Measurements from ENCODE around the gene PPP1R14C.

The PPP1R14C gene

GRCh38 chr6:150189122-150189521 is 46.3 kb downstream of the PPP1R14C start:
- DNase-seq = no peak

DNA sequence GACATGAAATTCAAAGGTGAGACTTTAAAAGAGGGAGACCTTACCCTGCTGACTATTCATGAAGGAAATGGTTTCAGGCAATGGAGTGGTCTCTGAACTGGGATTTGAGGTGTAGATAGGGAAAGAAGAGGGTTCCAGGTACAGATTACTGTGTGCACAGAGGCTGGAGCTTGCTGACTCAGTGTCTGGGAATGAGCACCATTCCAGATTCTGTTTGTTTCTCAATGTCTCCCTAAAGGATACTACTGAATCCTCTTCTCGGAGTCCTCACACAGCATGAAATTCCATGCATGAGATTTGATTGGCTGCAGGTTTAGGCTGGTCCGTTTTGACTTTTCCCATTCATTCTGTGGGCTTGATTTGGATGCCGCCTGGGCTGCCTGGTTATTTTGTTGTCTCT is 49.0 kb downstream of the PPP1R14C start:
- DNase-seq = no peak

GRCh38 chr6:150194195-150194594 is 51.4 kb downstream of the PPP1R14C start:
- no peak for DNase-seq

DNA sequence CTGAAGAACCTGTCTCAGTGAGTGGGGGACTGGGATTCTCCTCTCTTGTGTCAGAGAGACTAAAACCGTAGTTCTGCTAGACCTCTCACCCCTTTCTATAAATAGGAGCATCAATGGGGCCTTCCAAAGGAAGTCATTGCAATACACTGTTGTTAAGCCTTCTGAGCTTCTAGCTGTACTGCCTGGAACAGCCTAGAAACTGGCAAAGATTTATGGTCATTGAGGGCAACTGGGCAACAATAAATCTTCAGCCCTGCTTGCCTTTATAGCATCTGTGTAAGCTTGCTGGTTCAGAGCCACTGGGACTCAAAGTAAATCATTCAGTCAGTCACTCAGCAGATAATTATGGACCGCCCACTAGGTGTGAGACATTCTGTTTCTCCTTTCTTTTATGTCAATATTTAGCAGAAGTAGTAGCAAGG is 53.2 kb downstream of the PPP1R14C start:
- no peak for DNase-seq

DNA sequence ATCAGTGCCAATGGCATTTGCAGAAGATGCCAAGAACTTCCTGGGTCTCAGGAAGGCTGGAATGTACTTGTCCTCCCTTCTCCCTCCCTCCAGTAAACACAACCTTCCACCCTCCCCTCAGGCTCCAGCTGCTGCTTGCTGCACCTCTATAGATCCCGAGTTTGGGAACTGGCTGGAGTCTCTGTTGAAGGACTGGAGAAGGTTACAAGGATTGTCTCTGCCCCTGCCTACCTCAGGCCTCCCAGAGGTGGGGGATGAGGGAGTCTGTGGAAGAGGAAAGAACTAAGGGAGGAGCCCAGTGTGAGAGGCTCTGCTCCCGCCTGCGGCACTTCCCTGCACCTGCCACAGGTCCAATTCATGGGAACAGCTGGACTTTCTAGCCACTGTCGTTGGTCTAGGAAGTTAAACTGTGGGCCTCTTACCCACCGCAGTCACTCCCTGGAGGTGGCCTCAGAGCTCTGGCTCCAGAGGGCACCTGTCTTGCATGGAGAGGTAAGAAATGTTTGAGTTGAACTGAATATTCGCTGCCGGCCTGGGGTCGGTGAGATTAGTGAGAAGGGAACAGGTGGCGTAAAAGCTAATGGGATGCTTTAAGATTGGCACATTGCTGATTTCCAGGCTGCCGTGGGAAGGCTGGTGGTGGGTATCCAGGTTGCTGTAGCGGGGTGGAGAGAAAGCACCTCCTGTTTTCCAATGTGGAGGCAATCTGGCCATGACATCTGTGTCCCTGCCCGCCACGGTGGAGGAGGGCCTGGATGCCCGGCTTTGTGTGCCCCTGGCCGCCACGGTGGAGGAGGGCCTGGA is 54.3 kb downstream of the PPP1R14C start:
- DNase-seq = no peak

DNA sequence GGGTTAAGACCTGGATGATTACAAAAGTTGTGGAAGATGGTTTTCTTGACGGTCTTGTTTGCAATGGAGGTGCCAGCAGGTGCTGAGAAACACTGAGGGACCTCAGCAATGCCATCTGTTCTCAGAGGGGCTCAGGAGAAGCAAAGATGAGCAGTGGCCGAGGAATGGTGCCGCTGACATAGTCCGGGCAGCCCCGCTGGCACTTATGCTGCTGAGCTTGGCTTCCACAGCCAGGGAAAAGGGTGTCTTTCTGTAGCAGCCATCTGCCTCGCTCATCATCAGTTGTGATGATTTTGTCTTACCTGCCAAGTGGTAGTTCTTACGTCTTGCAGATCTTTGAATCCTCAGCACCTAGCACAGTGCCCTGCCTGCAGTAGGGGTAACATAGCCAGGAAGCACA is 55.7 kb downstream of the PPP1R14C start:
- DNase-seq = no peak

DNA sequence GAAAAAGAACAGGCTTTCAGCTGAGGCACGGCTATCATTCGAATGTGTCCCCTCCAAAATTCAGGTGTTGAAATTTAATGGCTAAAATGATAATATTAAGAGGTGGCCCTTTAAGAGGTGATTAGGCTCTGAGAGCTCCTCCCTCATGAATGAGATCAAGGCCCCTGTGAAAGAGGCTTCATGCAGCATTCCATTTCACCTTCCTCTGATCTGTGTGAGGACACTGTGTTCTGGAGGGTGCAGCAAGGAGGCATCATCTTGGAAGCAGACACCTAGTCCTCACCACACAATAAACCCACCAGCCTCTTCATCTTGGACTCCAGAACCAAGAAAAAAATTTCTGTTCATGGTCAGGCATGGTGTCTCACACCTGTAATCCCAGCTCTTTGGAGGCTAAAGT is 56.4 kb downstream of the PPP1R14C start:
- no peak for DNase-seq

- DNase-seq = no peak
Observed at GRCh38 chr6:150200428-150201100, 57.7 kb downstream of the PPP1R14C start.

DNA sequence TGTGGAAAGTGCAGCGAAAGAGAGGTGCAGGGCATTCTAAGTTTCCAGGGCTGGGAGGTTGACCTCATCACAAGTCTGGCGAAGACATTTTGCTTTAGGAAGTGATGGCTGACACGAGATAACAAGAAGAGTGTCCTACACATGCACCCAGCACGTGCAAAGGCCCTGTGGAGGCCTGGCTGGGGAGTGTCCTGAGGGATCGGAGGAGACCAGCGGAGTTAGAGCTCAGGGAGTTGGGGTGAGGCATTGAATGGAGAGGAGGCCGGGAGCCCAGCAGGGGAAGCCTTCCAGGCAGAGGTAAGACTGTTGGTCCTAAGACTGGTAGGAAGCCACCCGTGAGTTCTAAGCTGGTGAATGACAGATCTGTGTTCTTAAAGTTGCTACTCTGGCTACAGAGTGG is 58.4 kb downstream of the PPP1R14C start:
- DNase-seq = no peak

GRCh38 chr6:150201772-150202329 is 59.0 kb downstream of the PPP1R14C start:
- no peak for DNase-seq

GRCh38 chr6:150202404-150202803 is 59.6 kb downstream of the PPP1R14C start:
- no peak for DNase-seq

DNA sequence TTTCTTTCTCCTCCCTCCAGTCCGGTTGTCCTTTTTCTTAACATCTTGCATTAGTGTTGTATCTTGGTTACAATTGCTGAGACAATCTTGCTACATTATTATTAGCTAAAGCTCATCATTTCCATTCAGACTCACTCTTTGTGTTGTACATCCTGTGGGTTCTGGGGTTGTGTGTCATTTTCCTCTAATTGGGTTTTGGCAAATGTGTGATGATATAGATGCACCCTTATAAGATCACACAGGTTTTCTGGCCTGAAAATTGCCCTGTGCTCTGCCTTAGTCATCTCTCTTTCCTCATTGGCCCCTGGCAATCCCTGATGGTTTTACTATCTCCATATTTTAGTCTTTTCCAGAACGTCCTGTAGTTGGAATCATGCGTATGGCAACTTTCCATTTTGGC is 60.1 kb downstream of the PPP1R14C start:
- DNase-seq = no peak

GRCh38 chr6:150203378-150203777 is 60.5 kb downstream of the PPP1R14C start:
- no peak for DNase-seq

DNA sequence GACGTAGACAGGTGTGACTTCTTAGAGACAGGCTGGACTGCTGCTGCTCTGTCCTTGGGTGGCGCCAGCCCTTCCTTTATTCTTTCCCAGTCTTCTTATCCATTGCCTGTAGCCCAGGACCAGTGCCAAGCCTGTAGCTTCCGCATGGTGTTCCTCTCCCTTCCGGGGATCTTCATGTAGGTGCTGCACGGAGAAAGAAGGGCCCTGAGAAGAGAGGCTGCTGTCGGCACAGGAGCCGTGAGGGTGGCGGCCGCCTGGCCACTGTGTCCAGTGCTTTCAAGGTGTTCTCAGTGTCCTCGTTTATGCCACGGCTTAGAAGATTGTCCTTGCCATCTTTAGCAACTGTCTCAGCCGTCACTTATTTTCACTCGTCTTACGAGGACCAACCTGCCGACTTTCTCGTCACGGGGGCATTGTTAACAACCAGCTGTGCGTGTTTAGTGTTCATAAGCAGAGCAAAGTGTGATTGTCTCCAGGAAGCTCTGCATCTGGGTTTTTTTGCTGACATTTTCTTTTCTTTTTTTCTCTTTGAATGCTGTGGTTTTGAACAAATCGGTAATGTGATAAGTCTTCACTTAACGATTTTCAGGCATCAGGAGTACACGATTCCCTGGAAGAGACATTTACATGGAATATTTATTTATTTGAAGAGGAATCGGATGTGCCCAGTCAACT is 61.2 kb downstream of the PPP1R14C start:
- DNase-seq = no peak

DNA sequence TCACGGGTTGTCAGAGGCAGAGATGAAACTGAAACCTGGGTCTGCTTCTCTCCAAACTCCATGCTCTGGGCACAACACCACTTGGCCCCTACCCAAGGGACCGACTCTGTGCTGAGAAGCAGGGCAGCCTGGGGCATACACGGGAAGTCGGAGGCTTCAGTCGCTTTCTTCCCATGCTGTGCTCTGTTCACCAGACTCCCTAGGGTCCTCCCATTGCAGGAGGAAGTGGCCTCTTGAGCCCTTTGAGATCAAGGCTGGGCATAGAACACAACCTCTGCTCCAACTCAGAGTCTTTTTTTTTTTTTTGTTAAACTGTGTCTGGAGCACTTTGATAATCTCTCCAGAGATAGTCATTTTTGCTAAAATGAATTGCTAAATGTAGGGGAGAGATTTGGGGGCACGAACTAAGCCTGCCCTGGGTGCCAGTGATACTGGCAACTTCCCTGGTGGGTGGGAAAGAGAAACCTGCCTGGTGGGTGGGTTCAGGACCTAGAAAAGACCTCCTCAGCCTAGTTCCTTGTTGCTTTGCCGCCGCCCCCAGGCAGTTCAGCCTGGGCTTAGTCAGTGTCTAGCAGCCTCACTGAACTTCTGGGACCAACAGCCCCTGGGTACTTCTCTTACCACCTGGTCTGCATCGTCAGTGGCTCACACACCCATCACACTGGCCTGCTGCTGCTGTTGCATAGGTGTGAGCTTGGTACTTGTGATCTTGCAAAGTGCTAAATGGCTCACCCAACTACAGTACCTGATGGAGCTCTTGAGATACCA is 62.0 kb downstream of the PPP1R14C start:
- DNase-seq = peak in 3 of 56 donors; percentile 6 to 14 (median 9)

DNA sequence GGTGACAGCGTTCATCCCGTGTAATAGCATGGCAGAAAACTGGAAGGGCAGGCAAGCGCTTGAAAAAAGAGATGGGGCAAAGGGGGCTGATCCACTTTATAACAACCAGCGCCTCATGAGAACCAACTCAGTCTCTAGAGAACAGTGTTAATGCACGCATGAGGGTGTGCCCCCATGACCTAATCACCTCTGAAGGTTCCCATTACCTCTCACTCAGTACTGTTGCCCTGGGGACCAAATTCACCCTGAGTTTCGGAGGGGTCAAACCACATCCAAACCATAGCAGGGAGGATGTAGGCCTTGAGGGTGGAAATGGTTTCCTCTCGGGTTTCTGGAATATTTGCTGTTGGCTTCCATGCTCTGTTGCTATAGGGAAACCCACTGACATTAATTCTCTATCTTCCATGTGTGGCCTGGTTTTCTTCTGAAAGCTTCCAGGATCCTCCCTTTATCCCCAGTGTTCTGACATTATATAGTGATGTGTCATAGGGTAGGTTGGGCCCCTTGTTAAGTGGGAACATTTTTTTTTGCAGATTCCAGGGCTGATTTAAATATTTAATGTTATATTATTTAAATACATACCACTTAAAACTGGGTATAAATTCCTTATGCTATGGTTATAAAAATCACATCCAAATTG is 65.2 kb downstream of the PPP1R14C start:
- DNase-seq = no peak

GRCh38 chr6:150208611-150209352 is 65.9 kb downstream of the PPP1R14C start:
- peak in 3 of 56 donors; percentile 8 to 36 (median 16) for DNase-seq

DNA sequence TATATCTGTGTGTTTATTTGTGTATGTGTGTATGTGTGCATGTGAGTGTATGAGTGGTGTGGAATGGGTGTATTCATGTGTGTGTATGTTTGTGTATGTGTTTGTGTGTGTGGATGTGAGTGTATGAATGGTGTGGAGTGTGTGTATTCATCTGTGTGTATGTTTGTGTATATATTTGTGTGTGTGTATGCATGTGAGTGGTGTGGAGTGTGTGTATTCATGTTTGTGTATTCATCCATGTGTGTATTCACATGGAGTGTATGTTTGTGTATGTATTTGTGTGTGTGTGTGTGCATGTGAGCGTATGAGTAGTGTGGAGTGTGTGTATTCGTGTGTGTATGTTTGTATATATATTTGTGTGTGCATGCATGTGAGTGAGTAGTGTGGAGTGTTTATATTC is 66.6 kb downstream of the PPP1R14C start:
- no peak for DNase-seq

GRCh38 chr6:150211700-150212511 is 69.1 kb downstream of the PPP1R14C start:
- no peak for DNase-seq
